Umbilical cord (tissue), 2 donors: ENCODE measurements around the gene ITGA2B. TPM values are rescaled to one million over a fixed set of nuclear protein-coding genes. Genes with fewer than 3 reads are reported as not detected.
"Not testable (repeated sequence)": the region's sequence is repeated elsewhere in the genome, so short reads cannot be mapped to it uniquely, and the experiment has no call there.

Experiments used
- DNase-seq: peaks from one replicate; pipeline ENCODE4 v3.0.0-alpha.2; 2015; ENCODE audit warnings: low spot score
- total RNA-seq: library from RNA; depleted of rRNA; stranded (reverse); fragments of >200 nt; gene quantifications from one replicate; pipeline ENCODE4 v1.2.3, GENCODE V29; 2014; ENCODE audit warnings: low replicate concordance; ENCODE audit not compliant: insufficient read depth

Gene ITGA2B
- 4.3 TPM for total RNA-seq

DNA sequence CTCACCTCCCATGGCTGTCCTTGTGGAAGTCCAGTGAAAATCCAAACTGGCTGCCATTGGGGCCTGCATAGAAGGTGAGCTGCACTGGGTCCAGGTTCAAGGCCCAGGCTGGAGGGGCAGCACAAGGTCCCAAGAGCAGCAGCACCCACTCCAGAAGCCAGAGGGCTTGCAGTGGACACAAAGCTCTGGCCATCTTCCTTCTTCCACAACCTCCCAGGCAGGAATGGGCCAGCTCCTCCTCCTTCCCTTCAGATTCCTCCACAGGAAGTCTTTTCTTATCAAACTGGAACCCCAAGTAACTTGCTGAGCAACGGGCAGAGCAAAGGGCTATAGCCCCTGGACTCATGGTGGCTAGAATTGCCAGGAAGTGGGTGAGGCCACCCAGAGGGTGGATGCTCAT lies at the start of gene ITGA2B:
TSS of gene ITGA2B (minus strand) at position 369 of the 400 bp plus-strand sequence. CDS start at position 193, 176 bp downstream.
- DNase-seq = no peak

DNA sequence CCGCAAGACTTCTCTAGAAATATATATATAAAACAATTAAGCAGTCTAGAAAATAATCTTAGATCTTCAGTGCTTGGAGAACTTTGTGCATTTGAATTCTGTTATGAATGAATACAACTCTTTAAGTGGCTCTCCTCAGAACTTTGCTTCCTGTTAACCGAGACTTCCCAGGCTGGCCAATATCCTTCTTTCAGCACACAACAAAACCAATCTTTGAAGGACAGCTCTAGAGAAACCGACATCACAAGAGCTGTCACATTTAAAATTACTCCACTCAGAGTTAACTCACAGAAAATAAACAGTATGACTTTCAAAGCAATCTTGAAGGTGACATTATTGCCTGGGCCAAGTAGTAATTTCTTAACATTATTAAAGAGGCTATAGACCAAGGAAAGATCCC lies 49.7 kb upstream of the ITGA2B start:
- no peak for DNase-seq

DNA sequence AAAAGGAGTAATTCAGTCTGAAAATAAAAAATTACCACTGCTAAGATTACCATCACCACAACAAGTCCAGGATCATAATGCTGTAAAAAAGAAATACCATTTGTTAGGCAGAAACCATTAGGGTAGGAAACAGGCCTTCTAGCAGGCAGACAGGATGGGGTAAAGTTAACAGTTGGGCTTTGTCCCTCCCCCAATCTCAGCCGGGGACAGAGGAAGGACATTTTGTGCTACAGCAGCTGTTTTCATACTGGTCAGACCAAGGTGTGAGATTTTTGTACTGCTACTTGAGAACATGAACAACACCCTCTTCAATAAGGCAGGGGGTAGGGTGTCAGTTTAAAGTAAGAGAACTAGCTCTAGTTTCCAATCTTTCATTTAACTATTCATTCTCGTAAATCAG lies 49.2 kb upstream of the ITGA2B start:
- no peak for DNase-seq

DNA sequence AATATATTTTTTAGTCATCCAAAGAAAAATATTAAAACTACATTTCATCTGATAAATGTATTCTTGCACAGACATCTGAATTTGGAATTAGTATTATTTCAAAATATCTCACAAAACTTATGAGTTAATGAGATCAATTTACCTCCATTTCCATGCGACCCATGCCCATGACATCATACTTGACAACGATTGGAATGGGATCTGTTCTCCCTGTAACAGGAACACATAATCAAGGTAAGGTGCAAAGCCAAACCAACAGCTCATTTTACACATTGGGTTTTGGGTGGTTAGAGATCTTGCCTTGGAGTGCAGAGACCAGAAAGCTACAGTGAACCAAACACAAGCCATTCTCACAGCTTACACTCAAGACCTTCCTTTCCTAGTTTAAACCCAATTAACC lies 46.9 kb upstream of the ITGA2B start:
- no peak for DNase-seq

DNA sequence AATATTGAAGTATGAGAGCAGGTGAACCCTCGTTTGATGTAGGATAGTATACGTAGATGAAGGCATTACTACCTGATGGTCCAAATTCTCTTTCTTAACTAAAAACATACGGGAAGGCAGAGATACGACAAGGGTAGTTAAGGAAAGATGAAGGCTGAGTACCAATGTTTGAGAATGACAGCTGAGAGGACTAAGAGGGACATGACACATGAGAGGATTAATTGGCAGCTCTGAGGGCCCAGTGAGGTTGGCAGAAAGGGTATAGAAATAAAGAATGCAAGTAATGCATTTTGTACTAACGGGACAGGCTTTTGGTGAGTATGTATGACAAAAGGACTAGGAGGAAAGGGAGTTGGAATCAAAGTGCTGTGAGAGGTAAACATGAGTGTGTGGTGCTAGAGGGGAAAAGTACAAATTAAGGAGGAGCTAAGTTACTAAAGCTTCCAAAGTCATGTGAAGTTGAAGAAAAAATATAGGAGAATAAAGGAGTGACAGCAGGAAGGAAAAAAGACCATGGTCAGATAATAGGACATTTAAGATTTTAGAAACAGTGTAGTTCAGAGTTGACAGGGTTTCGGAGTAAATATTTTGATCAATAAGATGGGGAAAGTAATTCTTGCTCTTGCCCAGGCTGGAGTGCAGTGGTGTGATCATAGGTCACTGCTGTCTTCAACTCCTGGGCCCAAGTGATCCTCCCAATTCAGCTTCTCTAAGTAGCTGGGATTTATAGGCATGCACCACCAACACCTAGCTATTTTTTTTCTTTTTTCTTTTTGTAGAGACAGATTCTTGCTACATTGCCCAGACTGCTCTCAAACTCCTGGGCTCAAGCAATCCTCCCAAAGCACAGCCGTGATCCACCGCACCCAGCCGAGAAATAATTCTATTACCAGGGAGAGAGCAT lies 43.1 kb upstream of the ITGA2B start:
- DNase-seq = no peak

DNA sequence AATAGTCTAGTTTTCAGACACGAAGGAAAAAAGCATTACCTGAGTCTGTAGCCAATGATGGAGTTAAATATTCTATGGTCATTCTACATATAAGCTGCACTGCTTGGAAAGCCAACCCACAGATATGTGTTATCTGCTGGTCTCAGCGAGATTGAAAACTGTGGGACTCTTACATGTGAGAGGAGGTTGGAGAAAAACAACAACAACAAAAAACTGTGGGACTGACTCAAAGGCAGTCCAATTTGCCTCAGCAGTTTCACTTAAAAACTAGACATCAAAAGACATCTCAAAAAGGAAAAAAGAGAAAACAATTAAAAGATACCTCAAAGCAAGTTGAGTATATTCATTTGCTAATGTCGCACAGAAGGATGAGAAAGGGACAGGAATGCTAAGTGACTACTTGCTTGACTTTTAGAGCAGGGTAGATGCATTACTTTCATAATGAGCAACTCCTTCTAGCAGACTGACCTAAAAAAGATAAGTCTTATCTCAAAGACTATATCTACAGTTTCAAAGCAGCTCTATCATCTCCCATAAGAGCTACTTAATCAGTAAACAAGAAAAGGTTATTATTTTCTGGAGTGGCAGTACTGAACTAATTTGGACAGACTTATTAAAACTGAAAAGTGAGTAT lies 35.5 kb upstream of the ITGA2B start:
- no peak for DNase-seq

DNA sequence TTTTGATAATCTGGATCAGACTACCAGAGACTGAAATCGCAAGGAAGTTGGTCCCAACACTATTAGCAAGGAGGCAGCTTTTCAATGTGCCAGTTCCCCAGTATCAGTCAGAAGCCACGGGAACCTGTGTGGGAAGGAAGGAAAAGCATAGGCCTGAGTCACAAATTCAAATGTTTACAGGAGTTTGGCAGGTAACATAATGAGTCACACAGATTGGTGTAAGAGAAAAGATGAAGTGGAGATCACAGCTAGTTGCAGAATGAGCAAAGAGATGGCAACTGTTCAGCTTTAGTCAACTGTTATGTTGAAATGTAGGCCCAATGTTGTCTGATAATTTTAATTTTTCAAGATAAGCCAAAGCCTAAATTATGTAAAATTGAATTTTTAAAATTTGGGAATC lies 28.1 kb upstream of the ITGA2B start:
- DNase-seq = no peak

DNA sequence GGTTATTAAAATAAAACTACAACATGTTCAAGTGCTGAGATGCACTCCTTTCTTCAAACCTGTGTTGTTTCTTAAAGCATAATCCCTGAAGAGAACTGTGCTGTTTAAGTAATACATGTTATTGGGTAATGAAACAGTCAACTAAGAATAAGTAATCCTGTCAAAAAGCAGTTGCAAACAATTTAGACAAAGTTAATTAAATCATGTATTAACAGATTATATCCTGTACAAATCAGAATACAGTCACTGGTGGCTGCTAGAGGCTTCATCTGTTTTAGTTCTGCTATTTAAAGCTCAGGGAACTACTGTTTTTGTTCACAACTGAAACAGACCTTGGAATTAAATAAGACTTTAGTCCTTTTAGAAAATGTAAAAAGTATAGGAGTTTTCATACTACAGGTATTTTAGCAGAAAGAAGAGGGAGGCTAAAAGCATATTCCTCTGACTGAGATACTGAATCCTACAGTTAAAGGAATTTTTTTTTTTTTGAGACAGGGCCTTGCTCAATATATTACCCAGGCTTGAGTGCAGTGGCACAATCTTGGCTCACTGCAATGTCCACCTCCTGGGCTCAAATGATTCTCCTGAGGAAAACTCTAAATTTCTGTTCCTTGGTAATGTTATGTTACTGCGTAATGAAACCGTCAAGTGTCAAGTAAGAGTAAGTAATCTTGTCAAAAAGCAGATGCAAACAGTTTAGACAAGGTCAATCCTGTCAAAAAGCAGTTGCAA lies 27.3 kb upstream of the ITGA2B start:
- no peak for DNase-seq

DNA sequence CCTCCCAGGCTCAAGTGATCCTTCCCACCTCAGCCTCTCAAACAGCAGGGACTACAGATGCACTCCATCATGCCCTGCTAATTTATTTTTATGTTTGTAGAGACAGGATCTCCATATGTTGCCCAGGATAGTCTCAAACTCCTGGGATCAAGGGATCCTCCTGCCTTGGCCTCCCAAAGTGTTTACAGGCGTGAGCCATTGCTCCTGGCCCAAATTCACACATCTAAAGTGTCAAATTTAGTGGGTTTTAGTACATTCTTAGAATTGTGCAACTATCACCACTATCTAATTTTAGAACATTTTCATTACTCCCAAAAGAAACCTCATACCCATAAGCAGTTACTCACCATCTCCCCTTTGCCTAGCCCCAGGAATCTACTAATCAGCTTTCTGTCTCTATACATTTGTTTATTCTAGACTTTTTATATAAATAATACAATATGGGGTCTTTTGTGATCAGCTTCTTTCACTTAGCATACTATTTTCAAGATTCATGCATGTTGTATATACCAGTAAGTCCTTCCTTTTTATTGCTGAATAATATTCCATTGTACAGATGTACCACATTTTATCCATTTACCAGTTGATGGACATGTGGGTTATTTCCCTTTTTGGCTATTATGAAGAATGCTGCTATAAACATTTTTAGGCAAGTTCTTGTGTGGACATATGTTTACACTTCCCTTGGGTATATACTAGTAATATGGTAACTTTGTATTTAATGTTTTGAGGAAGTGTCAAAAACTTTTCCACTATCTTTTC lies 25.1 kb upstream of the ITGA2B start:
- no peak for DNase-seq

DNA sequence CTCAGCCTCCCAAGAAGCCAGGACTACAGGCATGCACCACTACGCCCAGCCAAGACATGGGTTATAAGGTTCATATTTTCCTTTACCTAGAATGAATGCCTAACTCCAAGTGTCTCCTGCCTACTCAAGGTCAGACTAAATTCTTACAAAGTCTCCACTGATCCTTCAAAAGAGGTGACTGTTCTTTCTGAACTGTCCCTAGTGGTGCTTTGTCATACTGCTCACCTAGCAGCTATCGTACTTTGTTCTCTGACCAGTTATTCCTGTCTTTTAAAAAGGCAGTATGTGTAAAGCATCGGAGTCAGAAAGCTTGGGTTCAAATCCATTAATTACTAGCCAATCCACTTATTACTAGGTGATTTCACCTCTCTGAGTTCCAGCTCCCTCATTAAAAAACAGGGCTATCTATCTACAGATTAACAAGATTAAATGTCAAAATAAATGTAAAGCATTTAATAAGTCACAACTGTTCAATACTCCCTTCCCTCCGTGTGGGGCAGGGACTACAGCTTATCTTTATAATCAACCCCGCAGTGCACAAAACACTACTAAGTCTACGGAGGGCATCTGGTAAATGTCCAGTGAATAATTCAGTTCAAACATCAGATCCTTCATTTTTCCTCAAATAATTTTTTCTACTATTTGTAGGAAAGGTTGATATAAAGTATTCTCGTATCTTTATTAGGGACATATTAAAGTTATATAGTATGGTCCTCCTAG lies 20.0 kb upstream of the ITGA2B start:
- no peak for DNase-seq

DNA sequence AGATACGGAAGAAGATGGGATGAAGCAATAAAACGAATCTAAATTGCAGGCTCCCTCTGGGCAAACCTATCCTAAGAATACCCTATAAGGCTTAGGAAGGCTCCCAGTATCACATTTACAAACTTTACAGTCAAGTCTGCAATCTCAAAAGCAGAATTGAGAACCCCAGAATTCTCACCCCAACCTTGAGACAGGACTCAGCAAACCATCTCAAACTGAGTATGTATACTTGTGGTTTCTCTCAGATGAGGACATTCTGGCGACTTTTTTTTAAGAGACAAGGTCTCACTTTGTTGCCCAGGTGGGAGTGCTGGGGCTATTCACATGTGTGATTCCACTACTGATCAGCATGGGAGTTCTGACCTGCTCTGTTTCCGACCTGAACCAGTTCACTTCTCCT lies 19.3 kb upstream of the ITGA2B start:
- DNase-seq = no peak

DNA sequence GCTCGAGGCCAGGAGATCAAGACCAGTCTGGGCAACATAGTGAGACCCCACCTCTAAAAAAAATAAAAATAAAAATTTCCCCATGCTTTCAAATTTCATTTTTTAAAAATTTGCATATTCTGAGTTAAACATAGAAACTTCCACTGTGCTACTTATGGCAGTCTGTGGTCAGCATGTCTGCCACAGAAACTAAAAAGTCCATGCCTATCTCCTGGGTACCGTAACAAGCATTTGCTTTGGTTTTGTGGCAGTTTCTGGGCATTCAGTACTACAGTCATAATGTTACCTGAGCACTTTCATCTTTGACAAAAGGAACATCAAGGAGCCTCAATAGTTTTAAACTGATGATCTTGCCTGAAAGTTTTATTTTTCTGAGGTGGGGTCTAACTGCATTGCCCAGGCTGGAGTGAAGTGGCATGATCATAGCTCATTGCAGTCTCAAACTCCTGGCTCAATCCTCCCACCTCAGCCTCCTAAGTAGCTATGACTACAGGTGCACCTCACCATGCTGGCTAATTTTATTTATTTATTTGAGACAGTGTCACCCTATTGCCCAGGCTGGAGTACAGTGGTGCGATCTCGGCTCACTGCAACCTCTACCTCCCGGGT lies 13.2 kb upstream of the ITGA2B start:
- DNase-seq = no peak

DNA sequence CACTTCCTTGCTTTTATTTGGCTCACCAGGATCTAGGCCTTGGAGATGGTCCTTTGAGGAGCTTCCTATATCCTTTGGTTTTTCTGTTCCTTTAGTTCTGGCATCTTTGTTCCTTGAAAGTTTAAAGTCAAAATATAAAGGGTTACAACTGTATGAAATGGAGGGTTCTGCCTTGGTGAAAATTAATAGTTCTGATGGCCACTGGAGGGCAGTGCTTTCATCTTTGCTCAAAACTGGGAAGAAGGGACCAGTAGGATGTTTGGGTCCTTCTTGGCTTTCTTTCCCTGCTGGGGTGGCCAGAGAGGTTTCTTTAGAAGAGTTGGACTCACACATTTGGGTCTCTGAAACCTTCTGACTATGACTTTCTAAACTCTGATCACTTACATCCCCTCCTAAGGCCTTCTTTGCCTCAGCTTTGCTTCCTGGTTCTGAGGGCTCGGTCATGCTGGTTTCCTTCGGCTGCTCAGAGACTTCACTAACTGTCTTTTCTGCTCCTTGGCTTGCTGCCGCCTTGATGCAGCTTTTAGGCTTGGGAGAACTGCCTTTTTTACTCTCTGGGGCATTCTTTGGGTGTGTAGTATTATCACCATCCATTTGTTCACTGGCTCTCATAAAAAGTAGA lies 10.9 kb upstream of the ITGA2B start:
- no peak for DNase-seq

DNA sequence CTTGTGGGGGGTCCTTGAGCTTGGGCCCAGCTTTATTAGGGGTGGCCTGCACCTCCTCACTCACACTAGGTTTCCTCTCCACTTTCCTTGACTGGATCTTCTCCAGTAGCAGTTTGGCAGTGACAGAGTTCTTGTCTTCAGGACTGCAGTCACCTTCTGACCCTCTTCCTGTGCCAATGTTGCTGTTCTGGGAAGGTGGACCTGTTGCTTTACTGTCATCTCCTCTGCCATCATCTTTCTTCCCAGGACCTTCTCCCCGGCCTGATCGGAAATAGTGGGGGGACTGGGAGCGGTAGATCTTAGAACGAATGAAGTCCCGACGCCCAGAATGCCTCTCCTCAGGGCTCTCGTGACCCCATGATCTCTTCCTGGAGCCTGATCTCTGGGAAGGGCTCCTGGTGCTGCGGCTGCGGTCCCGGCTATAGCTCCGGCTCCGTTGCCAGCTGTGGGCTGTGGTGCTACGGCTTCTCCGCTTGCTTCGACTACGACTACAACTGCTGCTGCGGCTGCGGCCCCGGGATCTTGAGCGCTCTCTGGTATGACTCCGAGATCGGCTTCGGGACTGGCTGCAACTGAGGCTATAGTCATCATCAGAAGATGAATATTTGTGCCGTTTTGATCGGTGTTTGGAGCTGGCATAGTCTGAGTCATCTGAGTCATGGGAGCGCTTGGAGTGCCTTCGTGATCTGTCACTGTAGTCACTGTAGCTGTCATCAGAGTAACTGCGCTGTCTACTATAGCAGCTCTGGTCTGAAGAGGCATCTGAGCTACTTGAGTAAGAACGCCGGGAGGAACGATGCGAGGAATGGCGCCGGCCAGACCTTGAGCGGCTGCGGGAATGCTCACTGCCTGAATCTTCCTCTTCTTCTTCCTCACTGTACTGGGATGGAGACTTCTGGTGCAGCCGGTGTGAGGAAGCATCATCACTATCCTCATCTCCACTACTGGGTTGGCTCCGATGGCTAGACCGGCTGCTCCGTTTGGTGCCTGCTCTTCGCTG lies 9.5 kb upstream of the ITGA2B start:
- no peak for DNase-seq

DNA sequence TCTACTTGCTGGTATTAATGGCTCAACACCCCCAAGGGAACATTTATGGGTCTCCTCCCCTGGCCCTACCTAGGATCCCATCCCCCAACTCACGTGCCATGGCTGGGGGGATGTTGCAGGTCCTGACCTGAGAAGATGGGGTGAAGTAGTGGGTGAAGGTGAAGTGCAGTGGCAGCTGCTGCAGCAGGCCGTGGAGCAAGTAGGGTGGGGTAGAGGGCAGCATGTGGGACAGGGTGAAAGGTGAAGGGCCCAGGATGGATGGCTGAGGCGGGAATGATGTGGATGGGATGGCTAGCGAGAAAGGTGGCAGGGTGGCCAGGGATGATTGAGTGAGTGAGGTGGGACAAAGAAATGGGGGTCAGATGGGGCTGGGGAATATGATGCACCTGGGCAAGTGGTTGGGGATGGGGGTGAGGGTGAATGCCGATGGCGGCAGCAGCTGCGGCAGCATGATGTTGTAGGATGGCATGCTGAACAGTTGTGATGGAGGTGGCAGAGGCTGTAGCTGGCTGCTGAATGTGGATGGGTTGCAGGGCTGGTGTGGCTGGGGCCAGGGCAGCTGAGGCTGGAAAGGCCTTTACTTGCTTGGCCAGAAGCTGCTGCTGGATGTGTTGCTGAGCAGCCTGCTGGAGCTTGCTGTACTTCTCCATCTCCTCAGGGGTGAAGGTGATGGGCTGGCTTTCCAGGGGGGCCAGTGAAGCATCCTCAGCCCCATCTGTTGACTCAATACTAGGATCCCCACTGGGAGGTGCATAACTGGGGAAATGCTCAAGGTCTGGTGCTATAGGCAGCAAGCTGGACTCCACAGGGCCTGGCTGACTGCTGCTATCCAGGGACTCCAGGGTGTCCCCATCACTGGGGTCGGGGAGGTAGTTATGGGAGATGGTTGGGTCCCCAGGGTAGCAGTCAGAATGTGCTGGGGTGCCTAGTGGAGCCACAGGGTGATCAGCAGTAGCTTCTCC lies 8.3 kb upstream of the ITGA2B start:
- no peak for DNase-seq

DNA sequence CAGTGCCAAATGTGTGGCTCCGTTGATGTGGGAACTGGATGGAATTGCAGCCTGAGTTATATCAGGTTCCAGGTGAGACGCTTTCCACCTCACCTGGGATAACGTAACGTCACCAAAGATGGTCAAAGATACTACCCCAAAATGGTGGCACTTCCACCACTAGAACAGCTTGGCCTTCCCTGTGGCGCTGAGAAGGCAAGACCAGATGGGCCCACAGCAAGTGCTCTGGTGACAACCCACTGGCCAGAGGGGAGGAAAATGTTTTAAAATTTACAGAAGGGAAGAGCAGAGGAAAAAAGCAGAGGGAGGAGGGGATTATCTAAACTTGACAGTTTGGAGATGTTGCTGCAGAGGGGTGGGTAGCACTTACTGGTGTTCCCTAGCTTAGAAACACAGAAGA lies 7.5 kb upstream of the ITGA2B start:
- DNase-seq = no peak

DNA sequence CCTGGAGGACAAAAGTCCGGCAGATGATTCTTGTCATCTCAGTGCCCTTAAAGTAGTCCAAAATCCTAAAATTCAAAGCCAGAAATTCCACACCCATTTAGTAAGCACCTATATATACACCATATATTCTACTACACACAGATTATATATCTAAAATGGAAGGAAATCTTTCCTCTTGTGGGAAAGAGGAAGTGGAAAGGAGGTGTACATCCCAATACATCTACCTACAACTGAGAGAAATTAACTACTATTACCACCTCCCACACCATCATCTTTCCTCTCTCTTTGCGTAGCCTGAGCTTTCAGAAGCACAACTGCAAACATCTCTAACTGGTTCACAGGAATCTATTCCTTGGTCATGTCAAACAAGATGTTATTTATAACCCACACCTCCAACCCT lies 5.4 kb upstream of the ITGA2B start:
- DNase-seq = no peak

DNA sequence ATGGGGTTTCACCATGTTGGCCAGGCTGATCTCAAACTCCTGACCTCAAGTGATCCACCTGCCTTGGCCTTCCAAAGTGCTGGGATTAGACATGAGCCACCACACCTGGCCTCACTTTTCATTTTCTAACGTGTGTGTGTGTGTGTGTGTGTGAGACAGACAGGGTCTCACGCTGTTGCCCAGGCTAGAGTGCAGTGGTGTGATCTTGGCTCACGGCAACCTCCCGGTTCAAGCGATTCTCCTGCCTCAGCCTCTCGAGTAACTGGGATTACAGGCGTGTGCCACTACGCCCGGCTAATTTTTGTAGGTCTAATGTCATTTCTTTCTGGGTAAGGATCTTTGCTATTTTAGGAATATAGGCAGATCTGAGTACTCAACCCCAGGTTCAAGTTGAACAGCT lies 4.7 kb upstream of the ITGA2B start:
- not testable (repeated sequence) for DNase-seq
